HL-60 (cell line): ENCODE measurements around the gene KIF26B.

Experiments used
- GABPA ChIP-seq: IDR thresholded peaks from 2 replicates; pipeline ENCODE4 v1.6.1; 2012; ENCODE audit warnings: low read depth
- POLR2AphosphoS5 ChIP-seq: IDR thresholded peaks from 2 replicates; pipeline ENCODE4 v1.6.1; 2012; ENCODE audit warnings: low read depth
- SPI1 ChIP-seq: IDR thresholded peaks from 2 replicates; pipeline ENCODE4 v1.6.1; 2012; ENCODE audit warnings: low read depth, mild to moderate bottlenecking, borderline replicate concordance
- TF ChIP-seq, protein P1 (sequence below): IDR thresholded peaks from one replicate; pipeline ENCODE4 v1.5.1; 2011; ENCODE audit warnings: low read length, control low read depth, inconsistent platforms; ENCODE audit not compliant: insufficient read depth
- TF ChIP-seq, protein P2 (sequence below): IDR thresholded peaks from 2 replicates; pipeline ENCODE4 v1.6.1; 2012; ENCODE audit warnings: low read depth; ENCODE audit not compliant: insufficient replicate concordance

DNA sequence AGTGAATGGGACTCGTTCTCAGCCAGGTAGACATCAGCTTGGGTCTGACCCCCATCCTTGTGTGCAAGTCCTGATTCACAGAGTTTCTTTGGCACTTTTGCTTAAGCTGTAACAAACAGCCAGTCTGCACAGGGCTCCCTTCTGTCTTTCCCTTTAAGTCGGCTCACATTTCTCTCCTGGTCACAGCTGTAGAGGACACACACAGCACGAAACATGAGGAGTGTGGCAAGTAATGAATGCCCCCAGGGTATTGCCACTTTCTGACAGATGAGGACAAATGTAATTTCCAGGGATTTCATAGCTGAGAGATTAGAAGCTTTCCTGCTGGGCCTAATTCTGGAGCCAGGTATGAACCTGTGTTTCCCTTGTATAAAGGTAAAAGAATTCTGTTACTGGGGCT lies 423.5 kb downstream of the KIF26B start:
- TF ChIP-seq GABPA, result no peak
- TF ChIP-seq, protein P1, sequence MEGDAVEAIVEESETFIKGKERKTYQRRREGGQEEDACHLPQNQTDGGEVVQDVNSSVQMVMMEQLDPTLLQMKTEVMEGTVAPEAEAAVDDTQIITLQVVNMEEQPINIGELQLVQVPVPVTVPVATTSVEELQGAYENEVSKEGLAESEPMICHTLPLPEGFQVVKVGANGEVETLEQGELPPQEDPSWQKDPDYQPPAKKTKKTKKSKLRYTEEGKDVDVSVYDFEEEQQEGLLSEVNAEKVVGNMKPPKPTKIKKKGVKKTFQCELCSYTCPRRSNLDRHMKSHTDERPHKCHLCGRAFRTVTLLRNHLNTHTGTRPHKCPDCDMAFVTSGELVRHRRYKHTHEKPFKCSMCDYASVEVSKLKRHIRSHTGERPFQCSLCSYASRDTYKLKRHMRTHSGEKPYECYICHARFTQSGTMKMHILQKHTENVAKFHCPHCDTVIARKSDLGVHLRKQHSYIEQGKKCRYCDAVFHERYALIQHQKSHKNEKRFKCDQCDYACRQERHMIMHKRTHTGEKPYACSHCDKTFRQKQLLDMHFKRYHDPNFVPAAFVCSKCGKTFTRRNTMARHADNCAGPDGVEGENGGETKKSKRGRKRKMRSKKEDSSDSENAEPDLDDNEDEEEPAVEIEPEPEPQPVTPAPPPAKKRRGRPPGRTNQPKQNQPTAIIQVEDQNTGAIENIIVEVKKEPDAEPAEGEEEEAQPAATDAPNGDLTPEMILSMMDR, result no peak
- TF ChIP-seq POLR2AphosphoS5, result no peak
- TF ChIP-seq, protein P2, sequence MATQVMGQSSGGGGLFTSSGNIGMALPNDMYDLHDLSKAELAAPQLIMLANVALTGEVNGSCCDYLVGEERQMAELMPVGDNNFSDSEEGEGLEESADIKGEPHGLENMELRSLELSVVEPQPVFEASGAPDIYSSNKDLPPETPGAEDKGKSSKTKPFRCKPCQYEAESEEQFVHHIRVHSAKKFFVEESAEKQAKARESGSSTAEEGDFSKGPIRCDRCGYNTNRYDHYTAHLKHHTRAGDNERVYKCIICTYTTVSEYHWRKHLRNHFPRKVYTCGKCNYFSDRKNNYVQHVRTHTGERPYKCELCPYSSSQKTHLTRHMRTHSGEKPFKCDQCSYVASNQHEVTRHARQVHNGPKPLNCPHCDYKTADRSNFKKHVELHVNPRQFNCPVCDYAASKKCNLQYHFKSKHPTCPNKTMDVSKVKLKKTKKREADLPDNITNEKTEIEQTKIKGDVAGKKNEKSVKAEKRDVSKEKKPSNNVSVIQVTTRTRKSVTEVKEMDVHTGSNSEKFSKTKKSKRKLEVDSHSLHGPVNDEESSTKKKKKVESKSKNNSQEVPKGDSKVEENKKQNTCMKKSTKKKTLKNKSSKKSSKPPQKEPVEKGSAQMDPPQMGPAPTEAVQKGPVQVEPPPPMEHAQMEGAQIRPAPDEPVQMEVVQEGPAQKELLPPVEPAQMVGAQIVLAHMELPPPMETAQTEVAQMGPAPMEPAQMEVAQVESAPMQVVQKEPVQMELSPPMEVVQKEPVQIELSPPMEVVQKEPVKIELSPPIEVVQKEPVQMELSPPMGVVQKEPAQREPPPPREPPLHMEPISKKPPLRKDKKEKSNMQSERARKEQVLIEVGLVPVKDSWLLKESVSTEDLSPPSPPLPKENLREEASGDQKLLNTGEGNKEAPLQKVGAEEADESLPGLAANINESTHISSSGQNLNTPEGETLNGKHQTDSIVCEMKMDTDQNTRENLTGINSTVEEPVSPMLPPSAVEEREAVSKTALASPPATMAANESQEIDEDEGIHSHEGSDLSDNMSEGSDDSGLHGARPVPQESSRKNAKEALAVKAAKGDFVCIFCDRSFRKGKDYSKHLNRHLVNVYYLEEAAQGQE, result no peak
- TF ChIP-seq SPI1, result no peak
